Endodermal cell (in vitro differentiated cells): Measurements from ENCODE around the gene WNK1. TPM values are rescaled to one million over a fixed set of nuclear protein-coding genes. Genes with fewer than 3 reads are reported as not detected.
A peak's percentile ranks its signal among the peaks of the same experiment; 100 is the strongest.

Source experiments
- DNase-seq: peaks from one replicate; pipeline ENCODE4 v3.0.0-alpha.2; 2017
- H3K27ac ChIP-seq: 2 replicates; pipeline ENCODE4 v1.5.1; 2013; ENCODE audit warnings: mild to moderate bottlenecking, low read depth, low read length, moderate library complexity
- H3K27me3 ChIP-seq: 2 replicates; pipeline ENCODE4 v1.6.1; 2013; ENCODE audit warnings: mild to moderate bottlenecking, low read length, moderate library complexity; ENCODE audit not compliant: insufficient read depth, control insufficient read depth, poor library complexity, severe bottlenecking
- H3K36me3 ChIP-seq: 2 replicates; pipeline ENCODE4 v1.7.0; 2013; ENCODE audit warnings: mild to moderate bottlenecking, low read length, moderate library complexity; ENCODE audit not compliant: control insufficient read depth, insufficient read depth
- H3K4me1 ChIP-seq: one replicate; pipeline ENCODE4 v1.7.0; 2013; ENCODE audit warnings: low read length; ENCODE audit not compliant: control insufficient read depth, insufficient read depth
- H3K4me3 ChIP-seq: 2 replicates; pipeline ENCODE4 v1.5.1; 2013; ENCODE audit warnings: mild to moderate bottlenecking, low read length, moderate library complexity
- H3K9ac ChIP-seq: 2 replicates; pipeline ENCODE4 v1.6.1; 2013; ENCODE audit warnings: mild to moderate bottlenecking, low read length, moderate library complexity; ENCODE audit not compliant: poor library complexity, severe bottlenecking; ENCODE audit errors: extremely low read depth
- H3K9me3 ChIP-seq: 2 replicates; pipeline ENCODE4 v1.6.1; 2013; ENCODE audit warnings: mild to moderate bottlenecking, low read length, moderate library complexity; ENCODE audit not compliant: control insufficient read depth
- H3K27ac Mint-ChIP-seq: 2 replicates; pipeline ENCODE4 v1.8.0; 2020; ENCODE audit warnings: mixed read lengths
- H3K27me3 Mint-ChIP-seq: 2 replicates; pipeline ENCODE4 v1.8.0; 2021; ENCODE audit warnings: mild to moderate bottlenecking, mixed read lengths; ENCODE audit not compliant: insufficient read depth
- H3K36me3 Mint-ChIP-seq: 2 replicates; pipeline ENCODE4 v1.8.0; 2020; ENCODE audit warnings: low read depth, mixed read lengths
- H3K4me1 Mint-ChIP-seq: 2 replicates; pipeline ENCODE4 v1.8.0; 2020; ENCODE audit warnings: mixed read lengths
- H3K4me3 Mint-ChIP-seq: 2 replicates; pipeline ENCODE4 v1.8.0; 2020; ENCODE audit warnings: mild to moderate bottlenecking, moderate library complexity, mixed read lengths
- H3K9me3 Mint-ChIP-seq: 2 replicates; pipeline ENCODE4 v1.8.0; 2020; ENCODE audit warnings: mild to moderate bottlenecking, mixed read lengths
- CTCF ChIP-seq: fragments of 200-600 bp; sonication (generic); conservative IDR thresholded peaks from 2 replicates; pipeline ENCODE4 v1.5.0; 2021; ENCODE audit warnings: antibody characterized with exemption, mild to moderate bottlenecking
- WGBS, 2 experiments: methylation state at CpG; one replicate each; pipeline versions ENCODE4 v1.1.5 to v1.1.7; 2013; ENCODE audit warnings: missing lambda C conversion rate in 2 of 2, mixed read lengths in 1 of 2; ENCODE audit not compliant: insufficient coverage in 1 of 2, insufficient read length in 1 of 2; 5-methylcytosine and 5-hydroxymethylcytosine counted together
- total RNA-seq, 2 donors: library from RNA; stranded (reverse); fragmentation: NEBNext Ultra II Directional in 1 of 2; extraction: Animal tissue kit (Norgen Biotek cat#: 25700) in 1 of 2; gene quantifications; 2 replicates in 1 of 2; 3 replicates in 1 of 2; pipeline ENCODE4 v1.2.1, GENCODE V29; 2021

WNK1 gene
- total RNA-seq, 2 donors from 2014 or later: 199 to 412 TPM

GRCh38 chr12:739349-739748 lies 13.0 kb upstream of the WNK1 start:
- H3K4me3 ChIP-seq: no peak overlapping the region
- H3K4me1 Mint-ChIP-seq: peaks cover 22% of the 10 kb centered on the region
- no peak for DNase-seq
- H3K4me1 ChIP-seq: peaks cover 3% of the 10 kb centered on the region
- peaks cover 8% of the 10 kb centered on the region for H3K9me3 Mint-ChIP-seq
- no peak overlapping the region for H3K4me3 Mint-ChIP-seq
- H3K27me3 ChIP-seq: no peaks in the 10 kb centered on the region
- H3K27ac Mint-ChIP-seq: no peak overlapping the region
- H3K36me3 Mint-ChIP-seq: no peaks in the 10 kb centered on the region
- H3K27me3 Mint-ChIP-seq: no peaks in the 10 kb centered on the region
- H3K9me3 ChIP-seq: peaks cover 6% of the 10 kb centered on the region
- no peak for TF ChIP-seq CTCF
- H3K27ac ChIP-seq: no peak overlapping the region
- no peak overlapping the region for H3K9ac ChIP-seq
- 94 to 100% methylated on average over 4 to 8 of the region's 9 CpGs for WGBS, 2 experiments
- no peaks in the 10 kb centered on the region for H3K36me3 ChIP-seq

- H3K9me3 Mint-ChIP-seq: peaks cover 6% of the 10 kb centered on the region
- H3K27me3 Mint-ChIP-seq: no peaks in the 10 kb centered on the region
- H3K9me3 ChIP-seq: no peaks in the 10 kb centered on the region
- TF ChIP-seq CTCF: no peak
- H3K4me3 Mint-ChIP-seq: no peak overlapping the region
- H3K4me3 ChIP-seq: peak overlapping the region; percentile 4
- no peaks in the 10 kb centered on the region for H3K36me3 Mint-ChIP-seq
- peak overlapping the region; percentile 59 for H3K27ac Mint-ChIP-seq
- H3K36me3 ChIP-seq: no peaks in the 10 kb centered on the region
- H3K4me1 ChIP-seq: peaks cover 3% of the 10 kb centered on the region
- WGBS, 2 experiments: 51 to 67% methylated on average over 3 to 6 of the region's 6 CpGs
- no peak overlapping the region for H3K27ac ChIP-seq
- H3K9ac ChIP-seq: no peak overlapping the region
- peak; percentile 68 for DNase-seq
- no peaks in the 10 kb centered on the region for H3K27me3 ChIP-seq
- peaks cover 22% of the 10 kb centered on the region for H3K4me1 Mint-ChIP-seq
These were observed 11.5 kb upstream of the WNK1 start for GRCh38 chr12:740921-741320.

DNA sequence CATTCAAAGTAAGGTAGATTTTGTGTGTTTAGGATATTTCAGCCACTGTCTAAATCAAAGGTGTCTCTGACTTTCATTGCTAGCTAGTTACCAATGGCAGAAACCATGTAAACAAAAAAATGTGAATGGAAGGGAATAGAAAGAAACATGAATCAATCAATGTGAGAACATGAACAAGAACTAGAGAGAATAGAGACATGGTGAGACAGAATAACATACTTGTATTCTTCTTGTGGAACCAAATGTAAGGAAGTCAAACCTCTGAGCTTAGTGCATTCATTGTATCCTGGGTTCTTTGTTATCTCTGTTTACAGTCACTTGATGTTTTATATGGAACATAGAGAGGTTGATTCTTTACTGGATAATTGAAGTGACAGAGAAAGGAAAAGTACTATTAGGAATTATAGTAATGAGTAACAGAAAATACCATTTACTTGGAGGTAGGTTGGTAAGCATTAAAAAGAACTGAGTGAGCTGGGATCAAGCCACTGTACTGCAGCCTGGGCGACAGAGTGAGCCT lies 2.6 kb upstream of the WNK1 start:
- H3K4me1 ChIP-seq: peaks cover 11% of the 10 kb centered on the region
- no peak for DNase-seq
- H3K9me3 ChIP-seq: no peaks in the 10 kb centered on the region
- H3K27ac ChIP-seq: no peak overlapping the region
- no peak overlapping the region for H3K4me3 ChIP-seq
- TF ChIP-seq CTCF: no peak
- H3K9ac ChIP-seq: no peak overlapping the region
- Mint-ChIP-seq H3K27me3 (no peaks in the 10 kb centered on the region), H3K9me3 (peaks cover 3% of the 10 kb centered on the region), H3K27ac (no peak overlapping the region), H3K4me1 (peaks cover 11% of the 10 kb centered on the region), H3K36me3 (peaks cover 5% of the 10 kb centered on the region), H3K4me3 (no peak overlapping the region)
- no peaks in the 10 kb centered on the region for H3K36me3 ChIP-seq
- no peaks in the 10 kb centered on the region for H3K27me3 ChIP-seq
- 83% methylated on average over 1 of the region's 1 CpG; no CpG with 5 or more reads in 1 of the 2 experiments for WGBS, 2 experiments
